Measurements from ENCODE around the gene BMP15.

The BMP15 gene

DNA sequence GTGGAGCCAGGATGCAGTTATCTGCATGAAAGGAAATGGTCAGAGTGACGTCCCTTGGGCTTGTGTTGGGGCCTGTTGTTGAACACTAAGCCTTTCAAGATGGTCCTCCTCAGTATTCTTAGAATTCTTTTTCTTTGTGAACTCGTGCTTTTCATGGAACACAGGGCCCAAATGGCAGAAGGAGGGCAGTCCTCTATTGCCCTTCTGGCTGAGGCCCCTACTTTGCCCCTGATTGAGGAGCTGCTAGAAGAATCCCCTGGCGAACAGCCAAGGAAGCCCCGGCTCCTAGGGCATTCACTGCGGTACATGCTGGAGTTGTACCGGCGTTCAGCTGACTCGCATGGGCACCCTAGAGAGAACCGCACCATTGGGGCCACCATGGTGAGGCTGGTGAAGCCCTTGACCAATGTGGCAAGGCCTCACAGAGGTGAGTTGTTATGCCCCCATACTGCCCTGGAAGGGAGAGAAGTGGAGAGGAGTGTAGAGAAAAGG, at the start of gene BMP15:
BMP15 (plus strand) TSS at position 51 of the 492 bp plus-strand sequence; CDS start at position 100, 49 bp downstream.
- no peak within 1 kb of the TSS for H3K4me3 ChIP-seq
- H3K4me1 ChIP-seq: no peaks in the 10 kb centered on the region
- no peaks in the 10 kb centered on the region for H3K36me3 ChIP-seq (replicated peaks)
- no peaks in the 10 kb centered on the region for H3K9me3 ChIP-seq
- in situ Hi-C loops (cut with MboI; ENCODE audit: low sequenced_read_pairs): no loop called here
- DNase-seq (ENCODE audit: low spot score in 2 of 2): no peak
- H3K27me3 ChIP-seq (ENCODE audit: low read depth): no peaks in the 10 kb centered on the region

DNA sequence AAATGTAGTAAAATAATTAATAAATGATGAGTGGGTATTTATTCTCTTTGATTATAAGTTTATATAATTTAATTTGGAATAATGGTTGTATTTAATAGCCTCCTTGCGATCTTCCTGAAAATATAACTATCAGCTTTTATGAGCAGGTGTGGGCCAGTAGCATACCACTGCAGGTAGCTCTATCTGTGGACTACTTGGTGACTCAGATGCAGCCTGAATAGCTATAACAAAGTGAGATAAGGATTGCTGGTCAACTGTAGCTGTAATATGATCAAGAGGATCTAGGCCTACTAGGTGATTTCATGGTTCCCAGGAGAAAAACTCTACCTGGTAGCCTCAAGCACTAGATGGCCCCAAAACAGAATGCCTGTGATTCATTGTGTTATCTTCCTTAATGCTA, 47.1 kb upstream of the BMP15 start:
- Histone ChIP-seq H3K27me3 (ENCODE audit: low read depth) (no peaks in the 10 kb centered on the region), H3K36me3 (replicated peaks) (no peaks in the 10 kb centered on the region), H3K9me3 (no peaks in the 10 kb centered on the region), H3K4me3 (no peak overlapping the region), H3K4me1 (no peaks in the 10 kb centered on the region)
- in situ Hi-C loops (cut with MboI; ENCODE audit: low sequenced_read_pairs): no loop called here
- no peak for DNase-seq (ENCODE audit: low spot score in 2 of 2)

DNA sequence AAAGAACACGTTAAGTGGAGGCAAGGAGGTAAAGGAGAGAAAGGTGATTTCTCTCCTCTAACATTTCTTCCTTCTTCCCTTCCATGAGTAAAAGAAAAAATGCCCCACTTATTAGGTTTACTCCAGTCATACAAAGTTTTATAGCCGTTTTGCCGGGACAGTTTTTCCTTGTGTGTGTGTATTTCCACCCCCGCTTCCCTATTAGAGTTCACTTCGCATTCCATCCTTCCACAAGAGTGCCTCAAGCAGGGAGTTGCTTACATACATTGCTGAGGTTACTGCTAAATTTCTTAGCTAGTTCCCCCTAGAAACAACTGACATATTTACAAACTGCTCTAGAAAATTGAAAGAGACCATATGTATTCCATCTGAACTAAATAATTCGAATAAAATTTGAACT, 45.2 kb upstream of the BMP15 start:
- no peaks in the 10 kb centered on the region; the same call in 1 of the 2 replicates for H3K4me1 ChIP-seq
- in situ Hi-C loops (cut with MboI; ENCODE audit: low sequenced_read_pairs): no loop called here
- H3K36me3 ChIP-seq (replicated peaks): no peaks in the 10 kb centered on the region

DNA sequence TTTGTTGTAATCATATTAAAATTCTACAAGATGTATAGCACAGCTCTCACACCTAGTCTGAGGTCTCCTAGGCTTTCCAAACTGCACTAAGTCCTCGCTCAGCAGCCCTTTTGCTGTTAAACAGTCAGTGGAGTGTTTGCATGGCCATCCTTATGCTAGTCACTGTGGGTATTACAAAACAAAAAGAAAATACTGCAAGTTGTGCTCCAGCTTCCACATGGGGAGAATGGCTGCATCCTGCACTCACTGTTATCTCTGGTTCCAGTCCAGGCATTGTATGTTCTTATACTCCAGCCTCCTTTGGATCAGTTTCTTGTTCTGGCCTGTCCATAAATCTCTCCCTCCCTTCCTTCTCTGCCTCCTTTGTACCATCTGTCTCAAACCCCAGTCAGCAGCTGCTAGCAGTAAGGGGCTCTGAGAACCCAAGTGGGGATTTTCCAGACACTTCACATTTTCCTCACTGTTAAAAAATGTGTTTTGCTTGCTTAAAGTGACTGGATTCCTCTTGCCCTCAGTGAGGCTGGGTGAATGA, 38.5 kb upstream of the BMP15 start:
- in situ Hi-C loops (cut with MboI; ENCODE audit: low sequenced_read_pairs): no loop called here
- Histone ChIP-seq H3K9me3 (no peaks in the 10 kb centered on the region), H3K4me3 (no peak overlapping the region), H3K36me3 (replicated peaks) (no peaks in the 10 kb centered on the region), H3K27me3 (ENCODE audit: low read depth) (peaks cover 2% of the 10 kb centered on the region; the same call in 1 of the 2 replicates), H3K4me1 (no peaks in the 10 kb centered on the region; the same call in 1 of the 2 replicates)
- no peak for DNase-seq (ENCODE audit: low spot score in 2 of 2)

More for the DNA sequence above, 45.2 kb upstream of the BMP15 start:
- Histone ChIP-seq H3K9me3 (no peaks in the 10 kb centered on the region), H3K4me3 (no peak overlapping the region), H3K27me3 (ENCODE audit: low read depth) (no peaks in the 10 kb centered on the region)
- DNase-seq (ENCODE audit: low spot score in 2 of 2): no peak

DNA sequence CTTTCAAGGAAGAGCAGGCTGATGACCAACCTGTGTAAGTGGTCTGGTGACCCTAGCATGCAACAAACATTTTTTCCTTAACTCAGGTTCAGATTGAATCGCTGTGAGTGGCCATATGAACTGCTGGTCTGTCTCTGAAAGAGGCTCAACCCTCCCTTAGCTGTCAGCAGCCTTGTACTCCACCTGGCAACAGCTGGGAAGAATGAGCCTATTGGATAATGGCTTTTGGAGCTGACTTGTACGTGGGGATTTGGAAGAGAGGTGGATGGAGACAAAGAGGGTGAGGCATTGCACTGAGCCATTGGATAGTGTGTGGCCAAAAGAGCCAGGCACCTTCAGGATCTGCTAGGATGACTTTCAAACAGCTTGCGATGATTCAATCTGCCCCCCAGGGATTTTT, 35.7 kb upstream of the BMP15 start:
- in situ Hi-C loops (cut with MboI; ENCODE audit: low sequenced_read_pairs): no loop called here
- Histone ChIP-seq H3K4me1 (no peaks in the 10 kb centered on the region), H3K36me3 (replicated peaks) (no peaks in the 10 kb centered on the region), H3K27me3 (ENCODE audit: low read depth) (peaks cover 2% of the 10 kb centered on the region; the same call in 1 of the 2 replicates), H3K4me3 (no peak overlapping the region), H3K9me3 (no peaks in the 10 kb centered on the region)
- DNase-seq (ENCODE audit: low spot score in 2 of 2): no peak

DNA sequence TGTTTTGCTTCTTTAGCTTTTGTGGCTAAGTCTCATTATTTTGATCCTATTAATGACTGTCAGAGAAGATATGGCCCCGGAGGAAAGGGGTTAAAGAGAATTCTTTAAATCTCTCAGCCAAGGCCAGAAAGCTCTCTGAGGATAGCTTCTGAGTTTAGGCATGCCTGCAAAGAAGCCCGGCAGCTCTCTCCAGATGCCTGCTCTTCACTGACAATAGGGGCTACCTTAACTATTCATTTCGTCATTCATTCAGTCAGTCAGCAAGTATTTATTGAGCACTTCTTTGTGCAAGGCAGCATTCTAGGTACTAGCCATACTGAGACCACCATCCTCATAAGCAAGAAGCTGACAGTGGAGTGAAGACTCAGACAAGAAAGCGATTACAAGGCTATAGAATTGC, 34.0 kb upstream of the BMP15 start:
- no peak overlapping the region for H3K4me3 ChIP-seq
- no peak for DNase-seq (ENCODE audit: low spot score in 2 of 2)
- H3K36me3 ChIP-seq (replicated peaks): no peaks in the 10 kb centered on the region
- H3K27me3 ChIP-seq (ENCODE audit: low read depth): peaks cover 2% of the 10 kb centered on the region; the same call in 1 of the 2 replicates
- no peaks in the 10 kb centered on the region for H3K9me3 ChIP-seq
- no peaks in the 10 kb centered on the region for H3K4me1 ChIP-seq
- in situ Hi-C loops (cut with MboI; ENCODE audit: low sequenced_read_pairs): no loop called here

DNA sequence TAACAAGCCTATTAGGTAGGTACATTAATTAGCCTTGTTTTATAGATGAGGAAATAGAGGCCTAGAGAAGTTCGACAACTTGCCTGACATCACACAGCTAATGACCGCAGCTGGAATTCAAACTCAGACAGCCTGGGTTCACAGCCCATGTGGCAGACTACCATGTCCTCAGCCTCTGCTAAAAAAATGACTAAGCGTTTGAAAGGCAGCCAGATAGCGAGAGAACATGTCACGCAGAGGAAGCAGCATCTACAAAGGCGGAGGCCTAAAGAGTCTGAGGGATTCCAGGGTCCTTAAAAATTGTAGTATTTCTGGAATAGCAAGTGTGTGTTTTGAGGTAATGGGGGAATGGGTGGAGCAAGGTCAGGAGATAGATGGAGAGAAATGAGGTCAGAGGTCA, 33.2 kb upstream of the BMP15 start:
- Histone ChIP-seq H3K36me3 (replicated peaks) (no peaks in the 10 kb centered on the region), H3K9me3 (no peaks in the 10 kb centered on the region), H3K4me1 (no peaks in the 10 kb centered on the region), H3K4me3 (no peak overlapping the region), H3K27me3 (ENCODE audit: low read depth) (peaks cover 2% of the 10 kb centered on the region; the same call in 1 of the 2 replicates)
- DNase-seq (ENCODE audit: low spot score in 2 of 2): no peak
- in situ Hi-C loops (cut with MboI; ENCODE audit: low sequenced_read_pairs): no loop called here

DNA sequence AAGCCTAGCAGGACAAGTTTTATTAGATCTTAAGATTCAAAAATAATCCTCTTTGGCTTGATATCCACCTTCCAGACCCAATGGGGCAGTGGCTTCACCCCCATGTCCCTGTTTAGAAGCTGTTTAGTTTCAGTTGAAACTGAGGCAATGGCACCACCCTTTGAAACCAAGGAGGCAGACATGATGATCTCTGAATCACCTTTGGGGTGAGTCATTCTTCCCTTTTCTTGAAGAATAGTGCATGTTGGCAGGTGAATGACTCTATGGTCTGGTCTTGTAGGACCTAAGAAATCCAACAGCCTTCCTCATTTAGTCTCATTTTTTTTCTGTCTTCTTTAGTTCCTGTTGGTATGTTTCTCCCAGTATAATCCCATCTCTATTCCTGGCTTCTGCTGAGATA, 29.5 kb upstream of the BMP15 start:
- Histone ChIP-seq H3K4me1 (no peaks in the 10 kb centered on the region), H3K9me3 (no peaks in the 10 kb centered on the region), H3K36me3 (replicated peaks) (no peaks in the 10 kb centered on the region), H3K27me3 (ENCODE audit: low read depth) (no peaks in the 10 kb centered on the region), H3K4me3 (no peak overlapping the region)
- DNase-seq (ENCODE audit: low spot score in 2 of 2): no peak
- in situ Hi-C loops (cut with MboI; ENCODE audit: low sequenced_read_pairs): no loop called here

DNA sequence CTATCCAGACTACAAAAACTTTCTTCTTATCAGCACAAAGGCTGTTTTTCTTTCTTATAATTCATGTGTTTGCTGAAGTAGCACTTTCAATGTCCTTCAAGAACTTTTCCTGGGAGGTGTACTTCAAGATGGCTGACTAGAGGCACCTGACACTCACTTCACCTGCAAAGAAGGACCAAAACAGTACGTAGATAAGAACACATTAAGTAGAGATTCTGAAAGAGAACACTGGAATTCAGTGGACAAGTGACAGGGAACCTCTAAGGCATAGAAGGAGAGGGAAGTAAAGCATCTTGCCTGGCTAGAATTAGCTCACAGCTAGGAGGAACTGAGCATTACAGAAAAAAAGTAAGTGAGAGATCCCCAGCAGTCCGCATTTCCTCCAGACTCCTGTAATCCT, 21.7 kb upstream of the BMP15 start:
- in situ Hi-C loops (cut with MboI; ENCODE audit: low sequenced_read_pairs): no loop called here
- no peak for DNase-seq (ENCODE audit: low spot score in 2 of 2)
- Histone ChIP-seq H3K9me3 (no peaks in the 10 kb centered on the region), H3K4me1 (no peaks in the 10 kb centered on the region), H3K36me3 (replicated peaks) (no peaks in the 10 kb centered on the region), H3K27me3 (ENCODE audit: low read depth) (no peaks in the 10 kb centered on the region), H3K4me3 (no peak overlapping the region)

DNA sequence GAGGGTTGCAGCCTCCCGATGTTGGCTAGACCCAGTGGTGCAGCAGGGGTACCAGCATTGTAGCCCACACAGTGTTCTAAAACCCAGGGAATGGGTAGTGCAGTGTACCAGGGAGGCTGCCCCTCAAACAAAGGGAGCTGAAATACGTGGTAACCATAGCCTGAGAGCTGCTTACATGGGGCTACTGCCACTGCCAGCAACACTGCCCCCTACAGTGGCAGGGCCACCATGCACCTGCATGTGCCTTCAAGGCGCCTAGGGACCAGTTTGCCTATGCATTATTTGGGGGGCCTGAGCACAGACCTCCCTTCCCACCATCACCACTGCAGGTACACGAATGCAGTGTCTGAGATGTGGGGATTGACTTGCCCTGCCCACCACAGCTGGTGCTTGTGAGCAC, 21.0 kb upstream of the BMP15 start:
- H3K4me3 ChIP-seq: no peak overlapping the region
- in situ Hi-C loops (cut with MboI; ENCODE audit: low sequenced_read_pairs): no loop called here
- DNase-seq (ENCODE audit: low spot score in 2 of 2): no peak
- no peaks in the 10 kb centered on the region for H3K4me1 ChIP-seq
- H3K36me3 ChIP-seq (replicated peaks): no peaks in the 10 kb centered on the region
- no peaks in the 10 kb centered on the region for H3K27me3 ChIP-seq (ENCODE audit: low read depth)
- H3K9me3 ChIP-seq: no peaks in the 10 kb centered on the region

DNA sequence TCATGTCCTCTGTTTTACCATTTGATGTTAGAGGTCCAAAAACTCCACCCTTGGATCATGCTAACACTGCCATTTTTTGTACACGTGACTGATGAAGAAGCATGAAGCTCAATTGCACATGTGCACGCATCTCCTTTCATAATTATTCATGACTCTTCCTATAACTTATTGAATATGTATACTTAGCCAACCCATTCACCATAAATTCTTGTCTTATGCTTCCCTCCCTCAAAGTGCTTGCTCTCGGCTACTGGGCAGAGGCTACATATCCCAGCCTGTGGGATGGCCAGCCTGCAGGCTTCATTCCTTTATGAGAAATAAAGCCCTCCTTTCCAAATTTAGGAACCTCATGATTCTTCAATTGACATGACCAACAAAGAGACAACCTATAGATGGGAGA, 17.5 kb upstream of the BMP15 start:
- no peaks in the 10 kb centered on the region for H3K9me3 ChIP-seq
- no peaks in the 10 kb centered on the region for H3K36me3 ChIP-seq (replicated peaks)
- no peaks in the 10 kb centered on the region for H3K4me1 ChIP-seq
- no peak for DNase-seq (ENCODE audit: low spot score in 2 of 2)
- no peak overlapping the region for H3K4me3 ChIP-seq
- in situ Hi-C loops (cut with MboI; ENCODE audit: low sequenced_read_pairs): loop anchor here (10.0 kb wide), 1 partner anchor 138 kb away; no protein-coding TSS in a partner anchor
- no peaks in the 10 kb centered on the region for H3K27me3 ChIP-seq (ENCODE audit: low read depth)

DNA sequence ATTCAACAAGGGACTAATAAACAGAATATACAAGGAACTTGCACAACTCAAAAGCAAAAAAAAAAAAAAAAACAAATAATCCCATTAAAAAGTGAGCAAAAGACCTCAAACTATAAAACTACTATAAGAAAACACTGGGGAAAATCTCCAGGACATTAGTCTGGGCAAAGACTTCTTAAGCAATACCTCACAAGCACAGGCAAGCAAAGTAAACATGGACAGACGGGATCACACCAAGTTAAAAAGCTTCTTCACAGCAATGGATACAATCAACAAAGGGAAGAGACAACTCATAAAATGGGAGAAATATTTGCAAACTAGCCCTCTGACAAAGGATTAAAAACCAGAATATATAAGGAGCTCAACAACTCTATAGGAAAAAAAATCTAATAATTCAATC, 17.1 kb upstream of the BMP15 start:
- DNase-seq (ENCODE audit: low spot score in 2 of 2): no peak
- no peaks in the 10 kb centered on the region for H3K27me3 ChIP-seq (ENCODE audit: low read depth)
- H3K9me3 ChIP-seq: no peaks in the 10 kb centered on the region
- no peaks in the 10 kb centered on the region for H3K36me3 ChIP-seq (replicated peaks)
- H3K4me1 ChIP-seq: no peaks in the 10 kb centered on the region
- in situ Hi-C loops (cut with MboI; ENCODE audit: low sequenced_read_pairs): loop anchor here (10.0 kb wide), 1 partner anchor 139 kb away; no protein-coding TSS in a partner anchor
- H3K4me3 ChIP-seq: no peak overlapping the region

DNA sequence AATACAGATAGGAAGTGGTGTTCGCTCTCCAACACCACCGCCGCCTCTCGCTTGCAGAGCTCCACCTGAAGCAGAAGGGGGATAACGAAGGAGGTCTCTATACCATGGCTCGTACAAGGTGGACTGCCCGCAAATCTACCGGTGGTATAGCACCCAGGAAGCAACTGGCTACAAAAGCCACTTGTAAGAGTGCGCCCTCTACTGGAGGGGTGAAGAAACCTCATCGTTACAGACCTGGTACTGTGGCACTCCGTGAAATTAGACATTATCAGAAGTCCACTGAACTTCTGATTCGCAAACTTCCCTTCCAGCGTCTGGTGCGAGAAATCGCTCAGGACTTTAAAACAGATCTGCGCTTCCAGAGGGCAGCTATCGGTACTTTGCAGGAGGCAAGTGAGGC, 5.2 kb upstream of the BMP15 start:
- Histone ChIP-seq H3K36me3 (replicated peaks) (no peaks in the 10 kb centered on the region), H3K4me1 (0 out of 2 replicates have a peak, but pooled peaks cover 3% of the 10 kb centered on the region), H3K9me3 (no peaks in the 10 kb centered on the region), H3K27me3 (ENCODE audit: low read depth) (0 out of 2 replicates have a peak, but pooled peaks cover 3% of the 10 kb centered on the region), H3K4me3 (no peak overlapping the region)
- in situ Hi-C loops (cut with MboI; ENCODE audit: low sequenced_read_pairs): loop anchor here (10.0 kb wide), 1 partner anchor 211 kb away; no protein-coding TSS in a partner anchor
- DNase-seq (ENCODE audit: low spot score in 2 of 2): peak in 1 of 2 experiments; percentile 31

DNA sequence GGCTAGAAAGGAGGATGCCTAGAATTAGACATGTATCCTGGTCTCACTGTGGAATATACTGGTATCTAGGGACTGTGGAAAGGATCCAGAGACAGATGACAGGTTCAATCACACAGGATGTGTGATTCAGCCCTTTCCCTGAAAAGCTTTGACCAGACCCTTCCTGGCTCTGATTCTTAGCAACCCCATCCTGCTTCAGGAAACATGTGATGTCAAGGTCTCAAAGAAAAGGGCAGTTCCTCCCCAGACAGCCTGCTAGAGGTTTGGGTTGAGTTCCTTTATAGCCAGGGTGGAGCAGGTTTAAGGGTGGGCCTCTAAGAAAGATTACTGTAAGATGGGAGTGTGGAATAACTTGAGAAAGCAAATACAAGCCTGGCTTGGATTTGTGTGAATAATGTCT, 3.0 kb downstream of the BMP15 start:
- in situ Hi-C loops (cut with MboI; ENCODE audit: low sequenced_read_pairs): no loop called here
- DNase-seq (ENCODE audit: low spot score in 2 of 2): no peak

More for the DNA sequence above, 3.0 kb downstream of the BMP15 start:
- Histone ChIP-seq H3K4me3 (no peak overlapping the region), H3K27me3 (ENCODE audit: low read depth) (no peaks in the 10 kb centered on the region), H3K36me3 (replicated peaks) (no peaks in the 10 kb centered on the region), H3K9me3 (no peaks in the 10 kb centered on the region), H3K4me1 (peaks cover 8% of the 10 kb centered on the region)
